Fibroblast of mammary gland (primary cell): ENCODE data around the gene STK24.
"Not testable (repeated sequence)": the region's sequence is repeated elsewhere in the genome, so short reads cannot be mapped to it uniquely, and the experiment has no call there.

Source experiments
- DNase-seq: peaks from one replicate; pipeline ENCODE4 v3.0.0-alpha.2; 2010; ENCODE audit warnings: low read depth
- H3K4me3 ChIP-seq: 2 replicates; pipeline ENCODE4 v1.5.1; 2011; ENCODE audit warnings: low read depth, mild to moderate bottlenecking, low read length, moderate library complexity; ENCODE audit not compliant: control insufficient read depth
- TF ChIP-seq, protein P1 (sequence below): conservative IDR thresholded peaks from 2 replicates; pipeline ENCODE4 v1.5.1; 2011; ENCODE audit warnings: low read depth, low read length, inconsistent platforms; ENCODE audit not compliant: control insufficient read depth, insufficient read depth

Gene STK24

DNA sequence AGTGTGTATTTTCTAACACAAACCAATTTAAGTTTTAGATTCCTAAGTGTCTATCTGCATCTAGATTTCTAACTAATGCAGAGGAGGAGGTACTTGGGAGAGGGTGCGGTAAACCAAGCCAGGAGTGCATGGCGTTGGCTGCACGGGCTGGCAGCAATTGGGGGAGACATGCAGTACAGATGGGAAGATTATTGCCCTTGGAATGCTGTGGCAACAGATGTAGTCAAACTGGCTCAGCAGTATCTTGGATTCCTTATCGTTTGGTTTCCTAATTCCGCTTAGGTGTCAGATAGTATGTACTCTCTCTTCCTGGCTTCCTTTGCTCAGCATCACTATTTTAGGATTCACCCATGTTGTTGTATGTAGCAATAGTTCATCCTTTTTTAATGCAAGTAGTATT is 29.4 kb upstream of the STK24 start:
- TF ChIP-seq, protein P1, sequence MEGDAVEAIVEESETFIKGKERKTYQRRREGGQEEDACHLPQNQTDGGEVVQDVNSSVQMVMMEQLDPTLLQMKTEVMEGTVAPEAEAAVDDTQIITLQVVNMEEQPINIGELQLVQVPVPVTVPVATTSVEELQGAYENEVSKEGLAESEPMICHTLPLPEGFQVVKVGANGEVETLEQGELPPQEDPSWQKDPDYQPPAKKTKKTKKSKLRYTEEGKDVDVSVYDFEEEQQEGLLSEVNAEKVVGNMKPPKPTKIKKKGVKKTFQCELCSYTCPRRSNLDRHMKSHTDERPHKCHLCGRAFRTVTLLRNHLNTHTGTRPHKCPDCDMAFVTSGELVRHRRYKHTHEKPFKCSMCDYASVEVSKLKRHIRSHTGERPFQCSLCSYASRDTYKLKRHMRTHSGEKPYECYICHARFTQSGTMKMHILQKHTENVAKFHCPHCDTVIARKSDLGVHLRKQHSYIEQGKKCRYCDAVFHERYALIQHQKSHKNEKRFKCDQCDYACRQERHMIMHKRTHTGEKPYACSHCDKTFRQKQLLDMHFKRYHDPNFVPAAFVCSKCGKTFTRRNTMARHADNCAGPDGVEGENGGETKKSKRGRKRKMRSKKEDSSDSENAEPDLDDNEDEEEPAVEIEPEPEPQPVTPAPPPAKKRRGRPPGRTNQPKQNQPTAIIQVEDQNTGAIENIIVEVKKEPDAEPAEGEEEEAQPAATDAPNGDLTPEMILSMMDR = no peak
- DNase-seq = no peak
- H3K4me3 ChIP-seq = no peak overlapping the region

DNA sequence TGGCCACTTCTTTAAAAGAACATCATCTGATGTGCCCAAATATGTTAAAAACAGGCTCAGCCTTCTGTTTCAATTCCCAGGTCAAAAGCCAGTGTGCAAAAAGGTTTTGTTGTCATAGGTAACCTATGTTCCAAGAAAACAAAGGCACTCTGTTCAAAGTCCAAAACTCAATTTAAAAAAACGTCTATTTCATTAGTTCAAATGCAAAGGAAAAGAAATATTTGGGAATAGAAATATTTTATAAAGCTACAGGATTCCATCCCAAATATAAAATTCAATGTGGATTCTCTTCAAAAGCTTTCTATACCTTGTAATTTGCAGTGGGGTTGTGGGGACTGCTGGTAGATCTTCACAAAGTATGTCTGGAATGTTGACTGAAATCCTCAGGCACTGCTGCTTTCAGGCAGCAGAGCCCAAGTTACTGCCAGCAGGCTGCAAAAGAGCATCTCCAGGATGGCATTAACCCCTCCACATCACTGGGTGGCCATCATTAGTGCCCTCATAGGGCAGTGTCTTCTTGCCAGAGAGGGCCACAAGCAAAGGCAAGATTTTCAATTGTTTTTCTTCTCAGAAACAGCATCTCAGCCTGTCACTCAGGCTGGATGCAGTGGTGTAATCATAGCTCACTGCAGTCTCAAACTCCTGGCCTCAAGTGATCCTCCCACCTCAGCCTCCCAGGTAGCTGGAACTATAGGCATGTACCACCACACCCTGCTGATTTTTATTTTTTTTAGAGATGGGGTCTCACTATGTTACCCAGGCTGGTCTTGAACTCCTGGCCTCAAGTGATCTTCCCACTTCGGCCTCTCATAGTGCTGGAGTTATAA is 22.8 kb upstream of the STK24 start:
- DNase-seq = no peak
- TF ChIP-seq, protein P1 = no peak
- H3K4me3 ChIP-seq = no peak overlapping the region

DNA sequence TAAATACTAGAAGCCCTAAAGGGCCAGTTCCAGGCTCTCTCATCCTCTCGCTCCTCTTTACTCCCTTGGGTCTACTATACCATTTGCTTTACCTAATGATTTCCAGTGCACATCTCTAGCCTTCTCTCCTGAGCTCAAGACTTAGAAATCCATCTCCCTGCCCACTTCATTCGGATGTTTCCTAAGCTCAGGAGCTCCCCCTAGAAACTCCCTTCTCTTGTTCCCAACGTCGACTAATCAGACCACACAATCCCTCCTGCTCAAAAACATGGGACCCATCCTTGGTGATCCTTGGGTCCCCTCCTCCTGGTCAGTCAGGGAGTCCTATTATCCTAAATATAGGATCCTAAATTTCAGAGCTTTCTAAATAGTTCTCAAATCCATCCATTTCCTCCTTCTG is 21.1 kb upstream of the STK24 start:
- H3K4me3 ChIP-seq = no peak overlapping the region
- TF ChIP-seq, protein P1 = peak; percentile 33
- peak; percentile 45 for DNase-seq

DNA sequence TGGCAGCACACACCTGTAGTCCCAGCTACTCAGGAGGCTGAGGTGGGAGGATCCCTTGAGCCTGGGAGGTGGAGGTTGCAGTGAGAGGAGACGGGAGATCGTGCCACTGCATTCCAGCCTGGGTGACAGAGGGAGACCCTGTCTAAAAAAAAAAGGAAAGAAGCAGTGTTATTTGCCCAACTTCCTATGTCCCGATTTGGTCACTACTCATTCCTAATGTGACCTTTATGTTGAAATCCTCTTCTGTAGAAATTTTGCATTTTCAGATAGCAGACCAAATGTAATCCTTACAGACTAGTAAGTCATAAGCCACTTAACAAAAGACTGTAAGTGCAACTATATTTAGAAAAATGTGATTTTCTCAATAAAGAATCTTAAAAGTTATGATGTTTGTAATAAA is 18.2 kb upstream of the STK24 start:
- no peak for DNase-seq
- TF ChIP-seq, protein P1 = no peak
- H3K4me3 ChIP-seq = no peak overlapping the region

DNA sequence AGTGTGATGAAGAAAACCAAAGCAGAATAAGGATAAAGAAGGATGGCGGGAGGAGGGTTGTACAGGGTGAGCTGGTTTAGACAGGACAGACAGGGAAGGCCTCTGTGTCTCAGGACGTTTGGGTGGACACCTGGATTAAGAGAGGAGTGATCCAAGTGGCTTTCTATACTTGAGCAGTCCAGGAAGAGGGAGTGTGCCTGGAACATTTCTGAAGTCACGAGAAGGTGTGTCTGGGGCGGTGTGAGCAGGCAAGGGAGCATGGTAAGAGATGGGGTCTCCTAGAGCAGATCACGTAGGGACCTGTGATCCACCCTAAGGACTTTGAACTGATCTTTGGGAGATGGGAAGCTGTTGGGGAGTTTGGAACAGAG is 15.4 kb upstream of the STK24 start:
- TF ChIP-seq, protein P1 = no peak
- no peak for DNase-seq
- no peak overlapping the region for H3K4me3 ChIP-seq

DNA sequence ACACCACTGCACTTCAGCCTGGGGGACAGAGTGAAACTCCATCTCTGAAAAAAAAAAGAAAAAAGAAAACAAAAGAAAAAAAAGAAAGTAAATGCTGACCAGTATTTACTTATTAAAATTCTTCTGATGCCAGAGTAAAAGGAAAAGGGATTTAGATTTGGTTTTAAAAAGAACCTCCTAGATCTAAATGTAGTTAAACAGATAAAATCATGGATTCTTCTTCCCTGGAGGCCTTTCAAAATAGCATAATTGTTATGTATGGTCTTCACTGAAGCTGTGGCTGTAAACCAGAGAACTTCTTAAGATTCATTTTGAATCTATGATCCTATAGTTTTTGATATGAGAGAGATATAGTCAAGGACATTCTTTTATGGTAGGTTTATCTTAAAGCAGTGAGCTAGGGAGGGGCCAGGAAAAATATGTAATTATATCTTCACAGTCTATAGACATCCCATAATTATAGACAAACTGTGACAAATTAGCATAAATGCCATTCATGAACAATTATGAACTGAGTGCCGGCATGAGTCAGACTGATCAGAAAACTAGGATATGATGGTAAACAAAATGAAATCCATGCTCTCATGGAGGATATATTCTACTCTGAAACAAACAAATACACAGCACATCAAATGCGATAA is 14.9 kb upstream of the STK24 start:
- TF ChIP-seq, protein P1 = no peak
- H3K4me3 ChIP-seq = no peak overlapping the region
- DNase-seq = no peak

DNA sequence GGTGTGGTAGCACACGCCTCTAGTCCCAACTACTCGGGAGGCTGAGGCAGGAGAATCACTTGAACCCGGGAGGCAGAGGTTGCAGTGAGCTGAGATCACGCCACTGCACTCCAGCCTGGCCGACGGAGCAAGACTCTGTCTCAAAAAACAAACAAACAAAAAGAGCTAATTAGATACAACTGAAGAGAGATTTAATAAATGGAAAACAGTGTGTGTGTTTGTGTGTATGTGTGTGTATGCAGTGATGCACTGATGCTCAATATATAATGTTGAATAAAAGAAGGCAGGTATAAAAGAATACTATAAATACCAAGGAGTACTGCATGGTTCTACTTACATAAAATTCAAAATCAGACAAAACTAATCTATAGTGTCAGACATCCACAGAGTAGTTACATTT is 13.6 kb upstream of the STK24 start:
- H3K4me3 ChIP-seq = not testable (repeated sequence)

DNA sequence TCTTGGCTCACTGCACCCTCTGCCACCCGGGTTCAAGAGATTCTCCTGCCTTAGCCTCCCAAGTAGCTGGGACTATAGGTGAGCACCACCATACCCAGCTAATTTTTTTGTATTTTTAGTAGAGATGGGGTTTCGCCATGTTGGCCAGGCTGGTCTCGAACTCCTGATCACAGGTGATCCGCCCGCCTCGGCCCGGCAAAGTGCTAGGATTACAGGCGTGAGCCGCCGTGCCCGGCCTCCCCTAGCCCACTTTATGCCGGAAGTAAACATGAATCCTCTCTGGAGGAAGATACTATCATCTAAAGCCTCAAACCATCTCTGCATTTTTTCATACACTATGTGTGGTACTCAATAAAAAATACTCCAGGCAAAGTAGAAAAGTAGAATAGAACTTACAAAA is 12.6 kb upstream of the STK24 start:
- DNase-seq = not testable (repeated sequence)

More for the DNA sequence above, 13.6 kb upstream of the STK24 start:
- not testable (repeated sequence) for DNase-seq

More for the DNA sequence above, 12.6 kb upstream of the STK24 start:
- H3K4me3 ChIP-seq = not testable (repeated sequence)
